ENCODE measurements around the gene SLC37A2.

Gene SLC37A2

DNA sequence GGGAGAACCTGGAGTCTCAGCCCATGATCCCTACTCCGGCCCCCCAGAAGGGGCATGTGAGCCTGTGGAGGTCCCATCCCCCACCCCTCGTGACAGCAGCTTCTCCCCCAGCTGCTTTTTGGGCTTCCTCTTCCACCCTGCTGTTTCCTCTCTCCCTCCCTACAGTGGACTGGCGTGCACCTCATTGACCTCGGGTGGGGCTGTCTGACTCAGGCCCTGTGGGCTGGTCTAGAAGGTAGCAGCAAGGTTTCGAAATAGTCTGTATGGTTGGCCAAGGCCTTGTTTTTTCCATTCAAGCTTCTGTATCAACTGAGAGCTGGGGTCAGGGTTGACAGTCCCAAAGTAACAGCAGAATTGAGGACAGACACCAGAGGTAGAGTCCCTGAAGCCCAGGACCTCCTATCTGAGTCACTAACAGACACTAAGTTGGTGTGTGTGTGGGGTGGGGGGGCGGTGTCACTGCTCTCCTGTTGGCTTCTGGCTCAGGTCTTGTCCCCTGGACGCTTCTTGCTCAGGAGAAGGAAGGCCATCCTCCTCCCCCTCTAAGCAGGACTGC is 7.7 kb downstream of the SLC37A2 start:
- in situ Hi-C loops (cut with HindIII; ENCODE audit: low sequenced_read_pairs) = no loop called here

GRCh38 chr11:125071435-125071834 is 8.3 kb downstream of the SLC37A2 start:
- in situ Hi-C loops (cut with HindIII; ENCODE audit: low sequenced_read_pairs) = no loop called here

- in situ Hi-C loops (cut with HindIII; ENCODE audit: low sequenced_read_pairs) = no loop called here
Measured at GRCh38 chr11:125071846-125072217, 8.7 kb downstream of the SLC37A2 start.

DNA sequence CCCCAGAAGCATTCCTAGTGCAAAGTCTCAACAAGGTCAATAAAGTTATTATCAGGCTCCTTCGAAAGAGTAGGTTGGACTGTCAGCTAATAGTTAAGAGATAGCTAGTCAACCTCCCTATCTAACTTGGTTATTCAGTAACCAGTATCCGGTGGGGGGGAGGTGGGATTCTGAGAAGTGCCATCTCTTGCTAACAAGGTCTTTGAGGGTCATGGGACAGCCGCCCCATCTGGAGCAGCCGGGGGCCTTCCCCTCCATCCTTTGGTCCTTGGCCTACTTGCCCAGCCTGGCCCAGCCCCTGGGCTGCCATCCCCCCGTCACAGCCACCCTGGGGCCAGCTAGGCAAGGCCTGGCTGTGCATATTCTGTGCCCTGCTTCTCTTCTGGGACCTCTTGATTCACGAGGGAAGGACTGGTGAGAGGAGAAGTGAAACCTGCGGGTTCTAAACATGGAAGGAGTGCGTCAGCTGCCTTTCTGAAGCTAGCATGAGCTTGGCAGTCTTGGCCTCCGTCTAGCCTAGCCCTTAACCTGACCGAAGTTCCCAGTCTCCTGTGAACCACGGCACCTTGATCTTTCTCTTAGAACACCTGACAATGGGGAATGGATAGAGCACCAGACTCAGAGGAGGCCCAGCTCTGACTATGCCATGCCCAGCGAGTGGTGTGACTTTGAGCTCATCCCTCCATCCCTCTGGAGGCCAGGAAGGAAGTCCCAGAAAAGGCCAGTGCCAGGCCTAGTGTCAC is 9.3 kb downstream of the SLC37A2 start:
- in situ Hi-C loops (cut with HindIII; ENCODE audit: low sequenced_read_pairs) = no loop called here

- in situ Hi-C loops (cut with HindIII; ENCODE audit: low sequenced_read_pairs) = no loop called here
Measured at GRCh38 chr11:125072961-125073590, 10.0 kb downstream of the SLC37A2 start.

DNA sequence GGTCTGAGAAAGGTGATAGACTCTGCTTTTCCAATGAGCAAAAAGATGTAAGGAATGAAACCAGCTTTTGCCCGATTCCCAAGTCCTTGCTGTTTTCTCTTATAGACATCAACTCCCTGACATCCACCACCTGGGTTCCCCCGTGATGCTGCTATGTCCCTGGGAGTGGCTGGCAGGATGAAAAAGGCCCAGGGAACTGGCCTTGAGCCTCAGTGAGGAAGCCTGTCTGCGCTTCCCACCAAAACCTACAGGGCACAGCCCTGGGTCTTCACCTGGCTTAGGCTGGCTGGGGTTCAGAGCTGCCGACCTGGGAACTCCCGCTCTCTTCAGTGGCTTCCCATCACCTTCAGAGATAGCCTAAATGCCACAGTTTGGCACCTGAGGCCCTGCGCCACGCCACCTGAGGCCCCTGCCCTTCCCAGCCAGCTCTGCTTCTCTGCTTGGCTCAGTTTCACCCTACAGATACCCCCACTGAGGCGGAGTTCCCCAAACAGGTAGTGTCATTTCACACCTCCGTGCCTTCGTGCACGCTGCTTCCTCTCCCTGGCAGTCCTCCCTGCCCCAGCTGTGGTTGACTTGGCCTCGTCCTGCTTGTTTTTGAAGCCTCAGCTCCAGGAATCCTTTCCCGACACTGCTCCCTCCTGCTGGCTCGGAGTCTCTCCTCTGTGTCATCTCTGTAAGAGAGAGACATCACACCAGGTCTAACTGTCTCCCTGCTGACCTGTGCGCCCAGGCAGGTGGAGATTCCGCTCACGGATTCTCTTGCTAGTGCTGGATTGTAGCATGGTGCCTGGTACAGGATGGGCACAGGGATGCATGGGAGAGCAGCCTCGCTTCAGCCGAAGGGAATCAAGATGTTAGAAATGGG is 10.7 kb downstream of the SLC37A2 start:
- in situ Hi-C loops (cut with HindIII; ENCODE audit: low sequenced_read_pairs) = no loop called here

- in situ Hi-C loops (cut with HindIII; ENCODE audit: low sequenced_read_pairs) = no loop called here
Measured at GRCh38 chr11:125074511-125075241, 11.6 kb downstream of the SLC37A2 start.

- in situ Hi-C loops (cut with HindIII; ENCODE audit: low sequenced_read_pairs) = no loop called here
Measured at GRCh38 chr11:125075242-125075625, 12.1 kb downstream of the SLC37A2 start.

DNA sequence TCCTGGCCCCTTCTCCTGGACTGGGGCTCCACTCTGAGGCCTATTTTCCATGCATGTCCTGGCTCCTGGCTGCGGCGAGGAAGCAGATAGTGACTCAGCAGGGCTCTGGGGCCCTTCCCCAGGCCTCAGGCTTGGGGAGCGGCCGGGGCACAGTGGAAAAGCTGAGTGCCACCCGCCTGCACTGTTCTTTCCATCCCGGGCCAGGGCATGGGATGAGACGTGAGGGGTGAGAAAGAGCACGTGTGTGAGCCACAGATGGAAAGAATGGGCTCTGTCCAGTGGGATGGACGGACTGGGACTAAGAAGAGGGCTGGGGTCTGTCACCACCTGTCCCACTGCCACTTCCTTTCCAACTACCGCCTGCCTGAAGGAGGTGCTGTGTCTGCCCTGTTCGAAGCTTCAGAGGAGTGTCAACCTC is 12.8 kb downstream of the SLC37A2 start:
- in situ Hi-C loops (cut with HindIII; ENCODE audit: low sequenced_read_pairs) = no loop called here

GRCh38 chr11:125076378-125076945 is 13.4 kb downstream of the SLC37A2 start:
- in situ Hi-C loops (cut with HindIII; ENCODE audit: low sequenced_read_pairs) = no loop called here

DNA sequence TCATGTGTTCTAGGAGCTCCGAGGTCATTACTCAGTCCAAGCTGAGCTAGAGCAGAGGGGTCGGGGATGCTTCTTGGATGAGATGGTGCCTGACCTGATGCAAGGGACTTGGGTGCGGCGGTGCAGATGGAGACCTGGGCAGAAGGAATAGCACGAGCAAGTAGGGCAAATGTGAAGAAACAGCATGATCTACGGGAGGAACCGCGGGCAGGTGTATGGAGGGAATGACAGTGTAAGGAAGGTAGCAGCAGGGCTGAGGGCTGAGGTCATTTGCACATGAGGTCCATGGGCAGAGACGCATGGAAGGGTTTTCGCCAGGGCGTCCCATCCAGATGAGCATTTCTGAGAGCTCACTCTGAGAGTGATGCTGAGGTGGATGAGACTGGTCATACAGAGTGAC is 14.9 kb downstream of the SLC37A2 start:
- in situ Hi-C loops (cut with HindIII; ENCODE audit: low sequenced_read_pairs) = no loop called here

GRCh38 chr11:125078516-125079140 is 15.5 kb downstream of the SLC37A2 start:
- in situ Hi-C loops (cut with HindIII; ENCODE audit: low sequenced_read_pairs) = no loop called here

DNA sequence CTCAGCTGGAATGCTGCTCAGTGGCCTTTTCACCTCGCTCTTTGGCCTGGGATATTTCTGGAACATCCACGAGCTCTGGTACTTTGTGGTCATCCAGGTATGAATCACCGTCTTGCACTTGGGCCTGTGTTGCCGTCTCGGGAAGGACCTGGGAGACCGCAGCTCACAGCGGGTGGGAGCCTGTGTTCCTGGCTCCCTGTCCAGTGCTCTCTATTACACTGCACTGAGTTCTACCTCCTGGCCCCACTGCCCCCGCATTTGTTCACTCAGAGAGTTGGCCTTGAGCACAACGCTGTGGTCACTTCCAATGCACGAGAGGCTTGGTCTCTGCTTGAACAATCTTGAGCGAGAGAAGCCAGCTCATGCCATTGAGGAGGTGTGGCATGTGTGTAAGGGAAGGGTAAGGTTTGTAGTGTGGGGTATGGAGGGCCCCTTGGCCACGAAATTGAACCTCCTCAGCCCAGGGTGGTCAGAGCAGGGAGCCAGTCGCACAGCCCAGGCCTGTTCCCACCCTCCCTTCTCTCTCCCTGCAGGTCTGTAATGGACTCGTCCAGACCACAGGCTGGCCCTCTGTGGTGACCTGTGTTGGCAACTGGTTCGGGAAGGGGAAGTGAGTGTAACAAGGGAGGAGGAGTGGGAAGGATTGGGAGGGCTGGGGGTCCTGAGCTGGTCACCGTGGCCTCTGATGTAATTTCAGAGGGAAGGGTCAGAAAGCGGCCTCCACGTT is 16.2 kb downstream of the SLC37A2 start:
- in situ Hi-C loops (cut with HindIII; ENCODE audit: low sequenced_read_pairs) = no loop called here

DNA sequence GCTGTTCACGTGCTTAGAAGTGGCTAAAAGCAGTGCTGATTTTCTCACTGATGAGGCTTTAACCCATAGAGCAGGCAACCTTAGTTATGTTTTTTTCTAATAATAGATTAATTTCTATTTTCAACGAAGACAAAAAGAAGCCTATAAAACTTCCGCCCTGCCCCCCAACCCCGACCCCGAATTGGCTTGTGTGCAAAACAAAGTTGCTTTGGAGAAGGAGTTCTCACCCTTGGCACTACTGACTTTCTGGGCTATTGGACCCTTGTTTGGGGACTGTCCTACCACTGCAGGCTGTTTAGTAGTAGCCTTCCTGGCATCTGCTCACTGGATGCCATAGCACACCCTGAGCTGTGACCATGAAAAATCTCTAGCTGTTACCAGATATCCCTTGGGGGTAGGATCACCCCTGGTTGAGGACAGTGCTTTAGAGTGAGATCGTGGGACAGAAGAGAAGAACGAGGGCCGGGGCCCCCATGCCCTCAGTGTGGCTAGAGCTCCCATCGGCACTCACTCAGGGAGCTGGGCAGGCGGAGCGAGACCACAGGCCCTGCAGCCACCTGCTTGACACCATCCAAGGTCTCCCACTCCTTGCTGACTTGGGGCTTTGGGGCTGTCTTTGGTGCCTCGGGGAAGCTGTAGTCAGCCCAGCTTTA is 16.9 kb downstream of the SLC37A2 start:
- in situ Hi-C loops (cut with HindIII; ENCODE audit: low sequenced_read_pairs) = no loop called here

DNA sequence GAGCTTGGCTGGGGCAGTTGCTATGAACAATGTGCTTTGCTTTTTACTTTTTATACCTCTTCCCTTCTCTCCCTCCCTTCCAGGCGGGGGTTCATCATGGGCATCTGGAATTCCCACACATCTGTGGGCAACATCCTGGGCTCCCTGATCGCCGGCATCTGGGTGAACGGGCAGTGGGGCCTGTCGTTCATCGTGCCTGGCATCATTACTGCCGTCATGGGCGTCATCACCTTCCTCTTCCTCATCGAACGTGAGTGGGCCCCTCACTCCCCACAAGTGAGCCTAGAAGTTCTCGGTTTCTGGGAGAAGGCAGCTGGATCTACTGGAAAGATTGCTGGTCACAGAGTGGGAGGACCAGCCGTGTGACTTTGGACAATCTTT is 17.4 kb downstream of the SLC37A2 start:
- in situ Hi-C loops (cut with HindIII; ENCODE audit: low sequenced_read_pairs) = no loop called here

- in situ Hi-C loops (cut with HindIII; ENCODE audit: low sequenced_read_pairs) = no loop called here
Measured at GRCh38 chr11:125081098-125081798, 18.1 kb downstream of the SLC37A2 start.

- in situ Hi-C loops (cut with HindIII; ENCODE audit: low sequenced_read_pairs) = no loop called here
Measured at GRCh38 chr11:125082040-125082439, 18.9 kb downstream of the SLC37A2 start.

GRCh38 chr11:125082611-125083311 is 19.7 kb downstream of the SLC37A2 start:
- in situ Hi-C loops (cut with HindIII; ENCODE audit: low sequenced_read_pairs) = no loop called here

Data from DLD1 (cell line).